ENCODE data around the gene CAMKK1.

- TF ChIP-seq, protein P1, sequence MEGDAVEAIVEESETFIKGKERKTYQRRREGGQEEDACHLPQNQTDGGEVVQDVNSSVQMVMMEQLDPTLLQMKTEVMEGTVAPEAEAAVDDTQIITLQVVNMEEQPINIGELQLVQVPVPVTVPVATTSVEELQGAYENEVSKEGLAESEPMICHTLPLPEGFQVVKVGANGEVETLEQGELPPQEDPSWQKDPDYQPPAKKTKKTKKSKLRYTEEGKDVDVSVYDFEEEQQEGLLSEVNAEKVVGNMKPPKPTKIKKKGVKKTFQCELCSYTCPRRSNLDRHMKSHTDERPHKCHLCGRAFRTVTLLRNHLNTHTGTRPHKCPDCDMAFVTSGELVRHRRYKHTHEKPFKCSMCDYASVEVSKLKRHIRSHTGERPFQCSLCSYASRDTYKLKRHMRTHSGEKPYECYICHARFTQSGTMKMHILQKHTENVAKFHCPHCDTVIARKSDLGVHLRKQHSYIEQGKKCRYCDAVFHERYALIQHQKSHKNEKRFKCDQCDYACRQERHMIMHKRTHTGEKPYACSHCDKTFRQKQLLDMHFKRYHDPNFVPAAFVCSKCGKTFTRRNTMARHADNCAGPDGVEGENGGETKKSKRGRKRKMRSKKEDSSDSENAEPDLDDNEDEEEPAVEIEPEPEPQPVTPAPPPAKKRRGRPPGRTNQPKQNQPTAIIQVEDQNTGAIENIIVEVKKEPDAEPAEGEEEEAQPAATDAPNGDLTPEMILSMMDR (IDR thresholded peaks at IDR 0.05), result no peak
- TF ChIP-seq SP1 (CRISPR knock-in tag; conservative IDR thresholded peaks at IDR 0.05) (no peak), FOXP1 (CRISPR knock-in tag; IDR thresholded peaks at IDR 0.05; ENCODE audit: borderline replicate concordance) (no peak), MLX (CRISPR knock-in tag; IDR thresholded peaks at IDR 0.05) (no peak), NR1H2 (CRISPR knock-in tag; IDR thresholded peaks at IDR 0.05) (no peak), MAX (CRISPR knock-in tag; IDR thresholded peaks at IDR 0.05) (no peak), ARID4B (CRISPR knock-in tag; IDR thresholded peaks at IDR 0.05; ENCODE audit: borderline replicate concordance) (no peak), AFF4 (CRISPR knock-in tag; IDR thresholded peaks at IDR 0.05; ENCODE audit: borderline replicate concordance) (no peak)
- TF ChIP-seq, protein P2, sequence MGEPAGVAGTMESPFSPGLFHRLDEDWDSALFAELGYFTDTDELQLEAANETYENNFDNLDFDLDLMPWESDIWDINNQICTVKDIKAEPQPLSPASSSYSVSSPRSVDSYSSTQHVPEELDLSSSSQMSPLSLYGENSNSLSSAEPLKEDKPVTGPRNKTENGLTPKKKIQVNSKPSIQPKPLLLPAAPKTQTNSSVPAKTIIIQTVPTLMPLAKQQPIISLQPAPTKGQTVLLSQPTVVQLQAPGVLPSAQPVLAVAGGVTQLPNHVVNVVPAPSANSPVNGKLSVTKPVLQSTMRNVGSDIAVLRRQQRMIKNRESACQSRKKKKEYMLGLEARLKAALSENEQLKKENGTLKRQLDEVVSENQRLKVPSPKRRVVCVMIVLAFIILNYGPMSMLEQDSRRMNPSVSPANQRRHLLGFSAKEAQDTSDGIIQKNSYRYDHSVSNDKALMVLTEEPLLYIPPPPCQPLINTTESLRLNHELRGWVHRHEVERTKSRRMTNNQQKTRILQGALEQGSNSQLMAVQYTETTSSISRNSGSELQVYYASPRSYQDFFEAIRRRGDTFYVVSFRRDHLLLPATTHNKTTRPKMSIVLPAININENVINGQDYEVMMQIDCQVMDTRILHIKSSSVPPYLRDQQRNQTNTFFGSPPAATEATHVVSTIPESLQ (CRISPR knock-in tag; IDR thresholded peaks at IDR 0.05), result no peak
- TF ChIP-seq, protein P3, sequence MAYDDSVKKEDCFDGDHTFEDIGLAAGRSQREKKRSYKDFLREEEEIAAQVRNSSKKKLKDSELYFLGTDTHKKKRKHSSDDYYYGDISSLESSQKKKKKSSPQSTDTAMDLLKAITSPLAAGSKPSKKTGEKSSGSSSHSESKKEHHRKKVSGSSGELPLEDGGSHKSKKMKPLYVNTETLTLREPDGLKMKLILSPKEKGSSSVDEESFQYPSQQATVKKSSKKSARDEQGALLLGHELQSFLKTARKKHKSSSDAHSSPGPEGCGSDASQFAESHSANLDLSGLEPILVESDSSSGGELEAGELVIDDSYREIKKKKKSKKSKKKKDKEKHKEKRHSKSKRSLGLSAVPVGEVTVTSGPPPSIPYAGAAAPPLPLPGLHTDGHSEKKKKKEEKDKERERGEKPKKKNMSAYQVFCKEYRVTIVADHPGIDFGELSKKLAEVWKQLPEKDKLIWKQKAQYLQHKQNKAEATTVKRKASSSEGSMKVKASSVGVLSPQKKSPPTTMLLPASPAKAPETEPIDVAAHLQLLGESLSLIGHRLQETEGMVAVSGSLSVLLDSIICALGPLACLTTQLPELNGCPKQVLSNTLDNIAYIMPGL (CRISPR knock-in tag; IDR thresholded peaks at IDR 0.05), result no peak
These were observed 36.9 kb upstream of the CAMKK1 start for GRCh38 chr17:3929764-3930163.
